HG03469 (cell line): Measurements from ENCODE around the gene NBEA.
"Not testable (repeated sequence)": the region's sequence is repeated elsewhere in the genome, so short reads cannot be mapped to it uniquely, and the experiment has no call there.

Experiments used
- ATAC-seq: cut with Tn5 transposase; IDR thresholded peaks from one replicate; pipeline ENCODE4 v1.9.1; 2021; ENCODE audit warnings: mild to moderate bottlenecking, moderate library complexity, moderate number of reproducible peaks; ENCODE audit not compliant: unreplicated experiment

The NBEA gene

GRCh38 chr13:35055705-35056104, 113.6 kb downstream of the NBEA start:
- ATAC-seq, result no peak

- ATAC-seq, result no peak
These were observed 115.8 kb downstream of the NBEA start for GRCh38 chr13:35057858-35058257.

GRCh38 chr13:35058585-35058984, 116.5 kb downstream of the NBEA start:
- peak; percentile 99 for ATAC-seq

GRCh38 chr13:35086667-35087066, 144.6 kb downstream of the NBEA start:
- no peak for ATAC-seq

GRCh38 chr13:35092251-35092650, 150.2 kb downstream of the NBEA start:
- no peak for ATAC-seq

GRCh38 chr13:35092751-35093150, 150.7 kb downstream of the NBEA start:
- ATAC-seq, result no peak

GRCh38 chr13:35093356-35093755, 151.3 kb downstream of the NBEA start:
- ATAC-seq, result no peak

GRCh38 chr13:35106771-35107170, 164.7 kb downstream of the NBEA start:
- ATAC-seq, result not testable (repeated sequence)

- ATAC-seq, result no peak
These were observed 165.5 kb downstream of the NBEA start for GRCh38 chr13:35107535-35107934.

- ATAC-seq, result not testable (repeated sequence)
These were observed 171.5 kb downstream of the NBEA start for GRCh38 chr13:35113612-35114011.

- ATAC-seq, result no peak
These were observed 185.4 kb downstream of the NBEA start for GRCh38 chr13:35127466-35127865.

- ATAC-seq, result no peak
These were observed 187.4 kb downstream of the NBEA start for GRCh38 chr13:35129500-35129899.

- ATAC-seq, result no peak
These were observed 189.4 kb downstream of the NBEA start for GRCh38 chr13:35131471-35131870.

GRCh38 chr13:35136585-35136984, 194.5 kb downstream of the NBEA start:
- ATAC-seq, result no peak

- ATAC-seq, result peak; percentile 56
These were observed 197.5 kb downstream of the NBEA start for GRCh38 chr13:35139591-35139990.

GRCh38 chr13:35140321-35140720, 198.3 kb downstream of the NBEA start:
- no peak for ATAC-seq

- no peak for ATAC-seq
These were observed 198.8 kb downstream of the NBEA start for GRCh38 chr13:35140831-35141230.

- ATAC-seq, result no peak
These were observed 201.1 kb downstream of the NBEA start for GRCh38 chr13:35143123-35143522.

- no peak for ATAC-seq
These were observed 202.3 kb downstream of the NBEA start for GRCh38 chr13:35144166-35144890.

GRCh38 chr13:35146686-35147085, 204.6 kb downstream of the NBEA start:
- no peak for ATAC-seq

- ATAC-seq, result peak; percentile 68
These were observed 215.2 kb downstream of the NBEA start for GRCh38 chr13:35157143-35157755.

- no peak for ATAC-seq
These were observed 217.0 kb downstream of the NBEA start for GRCh38 chr13:35159041-35159440.

- ATAC-seq, result no peak
These were observed 218.8 kb downstream of the NBEA start for GRCh38 chr13:35160896-35161295.
